ENCODE measurements around the gene FEM1A. TPM values are rescaled to one million over a fixed set of nuclear protein-coding genes. Genes with fewer than 3 reads are reported as not detected.

FEM1A gene
- total and polyA plus RNA-seq, 10 of the 15 experiments (the other 5 are each of a cell fraction or from before 2014, with no cell fraction given): 0.27 to 17.4 (median 3.8) TPM

DNA sequence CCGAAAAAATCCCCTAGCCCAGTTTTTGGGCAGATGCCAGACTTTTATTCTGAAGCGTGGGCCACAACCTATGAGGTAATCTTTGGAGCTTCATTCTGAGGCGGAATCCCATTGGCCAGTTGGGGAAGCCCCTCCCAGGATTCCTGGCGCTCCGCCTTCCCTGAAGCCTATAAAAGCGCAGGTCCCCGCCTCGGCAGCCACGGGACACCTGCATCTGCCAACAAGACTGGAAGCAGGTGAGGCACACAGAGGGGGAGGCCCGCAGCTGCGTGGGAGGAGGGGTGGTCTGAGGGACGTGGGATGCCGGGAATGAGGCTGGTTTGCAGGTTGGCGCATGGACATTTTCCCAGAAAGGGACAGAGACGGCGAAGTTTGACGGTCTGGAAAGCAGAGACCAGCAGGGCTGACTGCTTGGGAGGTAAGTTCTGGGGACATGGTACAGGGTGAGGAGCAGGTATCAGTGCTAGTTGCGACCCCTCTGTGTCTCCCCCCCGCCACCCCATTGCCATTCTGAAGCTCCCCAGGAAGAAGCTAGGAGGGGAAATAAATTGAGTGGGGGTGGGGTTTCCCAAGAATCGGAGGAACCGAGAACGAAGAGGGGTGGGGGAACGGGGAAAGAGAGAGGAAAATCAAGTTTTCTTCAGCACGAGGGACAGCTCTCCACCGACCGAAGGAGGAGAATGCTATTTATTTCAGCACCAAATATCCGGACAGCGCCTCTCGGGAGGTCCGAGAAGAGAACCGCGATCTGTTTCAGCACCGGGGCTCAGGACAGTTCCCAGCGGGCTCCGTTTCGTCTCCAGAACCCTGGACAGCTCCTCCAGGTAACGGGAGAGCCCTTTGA is 22.4 kb upstream of the FEM1A start (continued):
- TF ChIP-seq, protein P1, sequence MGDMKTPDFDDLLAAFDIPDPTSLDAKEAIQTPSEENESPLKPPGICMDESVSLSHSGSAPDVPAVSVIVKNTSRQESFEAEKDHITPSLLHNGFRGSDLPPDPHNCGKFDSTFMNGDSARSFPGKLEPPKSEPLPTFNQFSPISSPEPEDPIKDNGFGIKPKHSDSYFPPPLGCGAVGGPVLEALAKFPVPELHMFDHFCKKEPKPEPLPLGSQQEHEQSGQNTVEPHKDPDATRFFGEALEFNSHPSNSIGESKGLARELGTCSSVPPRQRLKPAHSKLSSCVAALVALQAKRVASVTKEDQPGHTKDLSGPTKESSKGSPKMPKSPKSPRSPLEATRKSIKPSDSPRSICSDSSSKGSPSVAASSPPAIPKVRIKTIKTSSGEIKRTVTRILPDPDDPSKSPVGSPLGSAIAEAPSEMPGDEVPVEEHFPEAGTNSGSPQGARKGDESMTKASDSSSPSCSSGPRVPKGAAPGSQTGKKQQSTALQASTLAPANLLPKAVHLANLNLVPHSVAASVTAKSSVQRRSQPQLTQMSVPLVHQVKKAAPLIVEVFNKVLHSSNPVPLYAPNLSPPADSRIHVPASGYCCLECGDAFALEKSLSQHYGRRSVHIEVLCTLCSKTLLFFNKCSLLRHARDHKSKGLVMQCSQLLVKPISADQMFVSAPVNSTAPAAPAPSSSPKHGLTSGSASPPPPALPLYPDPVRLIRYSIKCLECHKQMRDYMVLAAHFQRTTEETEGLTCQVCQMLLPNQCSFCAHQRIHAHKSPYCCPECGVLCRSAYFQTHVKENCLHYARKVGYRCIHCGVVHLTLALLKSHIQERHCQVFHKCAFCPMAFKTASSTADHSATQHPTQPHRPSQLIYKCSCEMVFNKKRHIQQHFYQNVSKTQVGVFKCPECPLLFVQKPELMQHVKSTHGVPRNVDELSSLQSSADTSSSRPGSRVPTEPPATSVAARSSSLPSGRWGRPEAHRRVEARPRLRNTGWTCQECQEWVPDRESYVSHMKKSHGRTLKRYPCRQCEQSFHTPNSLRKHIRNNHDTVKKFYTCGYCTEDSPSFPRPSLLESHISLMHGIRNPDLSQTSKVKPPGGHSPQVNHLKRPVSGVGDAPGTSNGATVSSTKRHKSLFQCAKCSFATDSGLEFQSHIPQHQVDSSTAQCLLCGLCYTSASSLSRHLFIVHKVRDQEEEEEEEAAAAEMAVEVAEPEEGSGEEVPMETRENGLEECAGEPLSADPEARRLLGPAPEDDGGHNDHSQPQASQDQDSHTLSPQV (IDR thresholded peaks at IDR 0.05): no peak
- TF ChIP-seq ATF7 (IDR thresholded peaks at IDR 0.05; ENCODE audit: low read depth) (0 out of 2 replicates have a peak, but pooled peaks have one; percentile 8), NR2C1 (IDR thresholded peaks at IDR 0.05) (peak; percentile 82), SP1 (IDR thresholded peaks at IDR 0.05; ENCODE audit: low read depth, low read length) (no peak), TARDBP (IDR thresholded peaks at IDR 0.05; ENCODE audit: borderline replicate concordance) (no peak), EED (IDR thresholded peaks at IDR 0.05; ENCODE audit: low read depth) (0 out of 2 replicates have a peak, but pooled peaks have one; percentile 25), RELA (IDR thresholded peaks at IDR 0.05; ENCODE audit: borderline replicate concordance, partially characterized antibody) (peak; percentile 27), ZNF274 (IDR thresholded peaks at IDR 0.05; ENCODE audit: insufficient read depth, insufficient read length) (no peak), NFYB (IDR thresholded peaks at IDR 0.05; ENCODE audit: insufficient read depth, low read depth, low read length) (no peak), ZSCAN29 (IDR thresholded peaks at IDR 0.05) (no peak)
- TF ChIP-seq, protein P2, sequence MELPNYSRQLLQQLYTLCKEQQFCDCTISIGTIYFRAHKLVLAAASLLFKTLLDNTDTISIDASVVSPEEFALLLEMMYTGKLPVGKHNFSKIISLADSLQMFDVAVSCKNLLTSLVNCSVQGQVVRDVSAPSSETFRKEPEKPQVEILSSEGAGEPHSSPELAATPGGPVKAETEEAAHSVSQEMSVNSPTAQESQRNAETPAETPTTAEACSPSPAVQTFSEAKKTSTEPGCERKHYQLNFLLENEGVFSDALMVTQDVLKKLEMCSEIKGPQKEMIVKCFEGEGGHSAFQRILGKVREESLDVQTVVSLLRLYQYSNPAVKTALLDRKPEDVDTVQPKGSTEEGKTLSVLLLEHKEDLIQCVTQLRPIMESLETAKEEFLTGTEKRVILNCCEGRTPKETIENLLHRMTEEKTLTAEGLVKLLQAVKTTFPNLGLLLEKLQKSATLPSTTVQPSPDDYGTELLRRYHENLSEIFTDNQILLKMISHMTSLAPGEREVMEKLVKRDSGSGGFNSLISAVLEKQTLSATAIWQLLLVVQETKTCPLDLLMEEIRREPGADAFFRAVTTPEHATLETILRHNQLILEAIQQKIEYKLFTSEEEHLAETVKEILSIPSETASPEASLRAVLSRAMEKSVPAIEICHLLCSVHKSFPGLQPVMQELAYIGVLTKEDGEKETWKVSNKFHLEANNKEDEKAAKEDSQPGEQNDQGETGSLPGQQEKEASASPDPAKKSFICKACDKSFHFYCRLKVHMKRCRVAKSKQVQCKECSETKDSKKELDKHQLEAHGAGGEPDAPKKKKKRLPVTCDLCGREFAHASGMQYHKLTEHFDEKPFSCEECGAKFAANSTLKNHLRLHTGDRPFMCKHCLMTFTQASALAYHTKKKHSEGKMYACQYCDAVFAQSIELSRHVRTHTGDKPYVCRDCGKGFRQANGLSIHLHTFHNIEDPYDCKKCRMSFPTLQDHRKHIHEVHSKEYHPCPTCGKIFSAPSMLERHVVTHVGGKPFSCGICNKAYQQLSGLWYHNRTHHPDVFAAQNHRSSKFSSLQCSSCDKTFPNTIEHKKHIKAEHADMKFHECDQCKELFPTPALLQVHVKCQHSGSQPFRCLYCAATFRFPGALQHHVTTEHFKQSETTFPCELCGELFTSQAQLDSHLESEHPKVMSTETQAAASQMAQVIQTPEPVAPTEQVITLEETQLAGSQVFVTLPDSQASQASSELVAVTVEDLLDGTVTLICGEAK (IDR thresholded peaks at IDR 0.05; ENCODE audit: borderline replicate concordance): peak; percentile 95
- TF ChIP-seq, protein P3, sequence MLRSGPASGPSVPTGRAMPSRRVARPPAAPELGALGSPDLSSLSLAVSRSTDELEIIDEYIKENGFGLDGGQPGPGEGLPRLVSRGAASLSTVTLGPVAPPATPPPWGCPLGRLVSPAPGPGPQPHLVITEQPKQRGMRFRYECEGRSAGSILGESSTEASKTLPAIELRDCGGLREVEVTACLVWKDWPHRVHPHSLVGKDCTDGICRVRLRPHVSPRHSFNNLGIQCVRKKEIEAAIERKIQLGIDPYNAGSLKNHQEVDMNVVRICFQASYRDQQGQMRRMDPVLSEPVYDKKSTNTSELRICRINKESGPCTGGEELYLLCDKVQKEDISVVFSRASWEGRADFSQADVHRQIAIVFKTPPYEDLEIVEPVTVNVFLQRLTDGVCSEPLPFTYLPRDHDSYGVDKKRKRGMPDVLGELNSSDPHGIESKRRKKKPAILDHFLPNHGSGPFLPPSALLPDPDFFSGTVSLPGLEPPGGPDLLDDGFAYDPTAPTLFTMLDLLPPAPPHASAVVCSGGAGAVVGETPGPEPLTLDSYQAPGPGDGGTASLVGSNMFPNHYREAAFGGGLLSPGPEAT (IDR thresholded peaks at IDR 0.05; ENCODE audit: low read depth): no peak
- TF ChIP-seq, protein P4, sequence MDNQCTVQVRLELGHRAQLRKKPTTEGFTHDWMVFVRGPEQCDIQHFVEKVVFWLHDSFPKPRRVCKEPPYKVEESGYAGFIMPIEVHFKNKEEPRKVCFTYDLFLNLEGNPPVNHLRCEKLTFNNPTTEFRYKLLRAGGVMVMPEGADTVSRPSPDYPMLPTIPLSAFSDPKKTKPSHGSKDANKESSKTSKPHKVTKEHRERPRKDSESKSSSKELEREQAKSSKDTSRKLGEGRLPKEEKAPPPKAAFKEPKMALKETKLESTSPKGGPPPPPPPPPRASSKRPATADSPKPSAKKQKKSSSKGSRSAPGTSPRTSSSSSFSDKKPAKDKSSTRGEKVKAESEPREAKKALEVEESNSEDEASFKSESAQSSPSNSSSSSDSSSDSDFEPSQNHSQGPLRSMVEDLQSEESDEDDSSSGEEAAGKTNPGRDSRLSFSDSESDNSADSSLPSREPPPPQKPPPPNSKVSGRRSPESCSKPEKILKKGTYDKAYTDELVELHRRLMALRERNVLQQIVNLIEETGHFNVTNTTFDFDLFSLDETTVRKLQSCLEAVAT (IDR thresholded peaks at IDR 0.05): peak; percentile 57; the same call in 1 of the 2 replicates
- TF ChIP-seq, protein P5, sequence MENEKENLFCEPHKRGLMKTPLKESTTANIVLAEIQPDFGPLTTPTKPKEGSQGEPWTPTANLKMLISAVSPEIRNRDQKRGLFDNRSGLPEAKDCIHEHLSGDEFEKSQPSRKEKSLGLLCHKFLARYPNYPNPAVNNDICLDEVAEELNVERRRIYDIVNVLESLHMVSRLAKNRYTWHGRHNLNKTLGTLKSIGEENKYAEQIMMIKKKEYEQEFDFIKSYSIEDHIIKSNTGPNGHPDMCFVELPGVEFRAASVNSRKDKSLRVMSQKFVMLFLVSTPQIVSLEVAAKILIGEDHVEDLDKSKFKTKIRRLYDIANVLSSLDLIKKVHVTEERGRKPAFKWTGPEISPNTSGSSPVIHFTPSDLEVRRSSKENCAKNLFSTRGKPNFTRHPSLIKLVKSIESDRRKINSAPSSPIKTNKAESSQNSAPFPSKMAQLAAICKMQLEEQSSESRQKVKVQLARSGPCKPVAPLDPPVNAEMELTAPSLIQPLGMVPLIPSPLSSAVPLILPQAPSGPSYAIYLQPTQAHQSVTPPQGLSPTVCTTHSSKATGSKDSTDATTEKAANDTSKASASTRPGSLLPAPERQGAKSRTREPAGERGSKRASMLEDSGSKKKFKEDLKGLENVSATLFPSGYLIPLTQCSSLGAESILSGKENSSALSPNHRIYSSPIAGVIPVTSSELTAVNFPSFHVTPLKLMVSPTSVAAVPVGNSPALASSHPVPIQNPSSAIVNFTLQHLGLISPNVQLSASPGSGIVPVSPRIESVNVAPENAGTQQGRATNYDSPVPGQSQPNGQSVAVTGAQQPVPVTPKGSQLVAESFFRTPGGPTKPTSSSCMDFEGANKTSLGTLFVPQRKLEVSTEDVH (IDR thresholded peaks at IDR 0.05; ENCODE audit: low read depth, partially characterized antibody): peak; percentile 91

Measured in GM12878 (cell line).